ENCODE measurements around the gene THSD7B.

THSD7B gene

GRCh38 chr2:136777391-136777790 is 12.0 kb downstream of the THSD7B start:
- no peaks in the 10 kb centered on the region for H3K4me1 Mint-ChIP-seq
- no peak for DNase-seq (ENCODE audit: low spot score in 2 of 2)
- H3K27ac Mint-ChIP-seq, result no peak overlapping the region
- no peaks in the 10 kb centered on the region for H3K36me3 Mint-ChIP-seq
- ATAC-seq, result no peak
- no peak overlapping the region for H3K4me3 Mint-ChIP-seq
- H3K9me3 Mint-ChIP-seq, result peaks cover 3% of the 10 kb centered on the region

- H3K4me1 Mint-ChIP-seq, result no peaks in the 10 kb centered on the region
- no peak overlapping the region for H3K27ac Mint-ChIP-seq
- H3K36me3 Mint-ChIP-seq, result no peaks in the 10 kb centered on the region
- DNase-seq (ENCODE audit: low spot score in 2 of 2) (no peak), ATAC-seq (peak; percentile 28)
- peaks cover 3% of the 10 kb centered on the region for H3K9me3 Mint-ChIP-seq
- no peak overlapping the region for H3K4me3 Mint-ChIP-seq
These were observed 18.5 kb downstream of the THSD7B start for GRCh38 chr2:136783856-136784255.

GRCh38 chr2:136785215-136785614 is 19.9 kb downstream of the THSD7B start:
- ATAC-seq, result no peak
- Mint-ChIP-seq H3K9me3 (peaks cover 3% of the 10 kb centered on the region), H3K27ac (no peak overlapping the region), H3K4me1 (no peaks in the 10 kb centered on the region), H3K36me3 (no peaks in the 10 kb centered on the region), H3K4me3 (no peak overlapping the region)
- DNase-seq (ENCODE audit: low spot score in 2 of 2), result no peak

GRCh38 chr2:136787970-136788369 is 22.6 kb downstream of the THSD7B start:
- ATAC-seq (no peak), DNase-seq (ENCODE audit: low spot score in 2 of 2) (no peak)
- no peak overlapping the region for H3K4me3 Mint-ChIP-seq
- no peak overlapping the region for H3K27ac Mint-ChIP-seq
- H3K4me1 Mint-ChIP-seq, result no peaks in the 10 kb centered on the region
- H3K36me3 Mint-ChIP-seq, result no peaks in the 10 kb centered on the region
- no peaks in the 10 kb centered on the region for H3K9me3 Mint-ChIP-seq

- H3K9me3 Mint-ChIP-seq, result no peaks in the 10 kb centered on the region
These were observed 31.0 kb downstream of the THSD7B start for GRCh38 chr2:136796339-136796738.

GRCh38 chr2:136798766-136799165 is 33.4 kb downstream of the THSD7B start:
- DNase-seq (ENCODE audit: low spot score in 2 of 2), result no peak
- Mint-ChIP-seq H3K4me1 (no peaks in the 10 kb centered on the region), H3K36me3 (no peaks in the 10 kb centered on the region), H3K27ac (no peak overlapping the region), H3K9me3 (no peaks in the 10 kb centered on the region), H3K4me3 (no peak overlapping the region)
- no peak for ATAC-seq

More at GRCh38 chr2:136796339-136796738, 31.0 kb downstream of the THSD7B start:
- Mint-ChIP-seq H3K36me3 (no peaks in the 10 kb centered on the region), H3K4me3 (no peak overlapping the region), H3K27ac (no peak overlapping the region), H3K4me1 (no peaks in the 10 kb centered on the region)
- DNase-seq (ENCODE audit: low spot score in 2 of 2), result no peak
- ATAC-seq, result no peak

- H3K4me3 Mint-ChIP-seq, result no peak overlapping the region
- no peaks in the 10 kb centered on the region for H3K36me3 Mint-ChIP-seq
- H3K4me1 Mint-ChIP-seq, result no peaks in the 10 kb centered on the region
- DNase-seq (ENCODE audit: low spot score in 2 of 2) (no peak), ATAC-seq (no peak)
- H3K27ac Mint-ChIP-seq, result no peak overlapping the region
- no peaks in the 10 kb centered on the region for H3K9me3 Mint-ChIP-seq
These were observed 36.3 kb downstream of the THSD7B start for GRCh38 chr2:136801661-136802060.

GRCh38 chr2:136809998-136810397 is 44.7 kb downstream of the THSD7B start:
- ATAC-seq (no peak), DNase-seq (ENCODE audit: low spot score in 2 of 2) (no peak)
- no peak overlapping the region for H3K4me3 Mint-ChIP-seq
- no peaks in the 10 kb centered on the region for H3K9me3 Mint-ChIP-seq
- H3K4me1 Mint-ChIP-seq, result no peaks in the 10 kb centered on the region
- no peaks in the 10 kb centered on the region for H3K36me3 Mint-ChIP-seq
- H3K27ac Mint-ChIP-seq, result no peak overlapping the region

GRCh38 chr2:136818839-136819238 is 53.5 kb downstream of the THSD7B start:
- H3K9me3 Mint-ChIP-seq, result peaks cover 4% of the 10 kb centered on the region
- H3K27ac Mint-ChIP-seq, result no peak overlapping the region
- no peak overlapping the region for H3K4me3 Mint-ChIP-seq
- H3K36me3 Mint-ChIP-seq, result no peaks in the 10 kb centered on the region
- DNase-seq (ENCODE audit: low spot score in 2 of 2), result no peak
- no peaks in the 10 kb centered on the region for H3K4me1 Mint-ChIP-seq
- no peak for ATAC-seq

GRCh38 chr2:136823291-136823690 is 57.9 kb downstream of the THSD7B start:
- no peaks in the 10 kb centered on the region for H3K36me3 Mint-ChIP-seq
- peaks cover 4% of the 10 kb centered on the region for H3K9me3 Mint-ChIP-seq
- DNase-seq (ENCODE audit: low spot score in 2 of 2) (no peak), ATAC-seq (no peak)
- no peak overlapping the region for H3K27ac Mint-ChIP-seq
- no peaks in the 10 kb centered on the region for H3K4me1 Mint-ChIP-seq
- no peak overlapping the region for H3K4me3 Mint-ChIP-seq

- Mint-ChIP-seq H3K27ac (no peak overlapping the region), H3K4me1 (no peaks in the 10 kb centered on the region), H3K36me3 (no peaks in the 10 kb centered on the region), H3K9me3 (no peaks in the 10 kb centered on the region), H3K4me3 (no peak overlapping the region)
- ATAC-seq (no peak), DNase-seq (ENCODE audit: low spot score in 2 of 2) (no peak)
These were observed 62.8 kb downstream of the THSD7B start for GRCh38 chr2:136828162-136828561.

- Mint-ChIP-seq H3K27ac (no peak overlapping the region), H3K4me3 (no peak overlapping the region), H3K9me3 (no peaks in the 10 kb centered on the region), H3K36me3 (no peaks in the 10 kb centered on the region), H3K4me1 (no peaks in the 10 kb centered on the region)
- ATAC-seq (no peak), DNase-seq (ENCODE audit: low spot score in 2 of 2) (no peak)
These were observed 63.4 kb downstream of the THSD7B start for GRCh38 chr2:136828774-136829173.

GRCh38 chr2:136844546-136844945 is 79.2 kb downstream of the THSD7B start:
- H3K27ac Mint-ChIP-seq, result no peak overlapping the region
- ATAC-seq (peak; percentile 21), DNase-seq (ENCODE audit: low spot score in 2 of 2) (no peak)
- peaks cover 2% of the 10 kb centered on the region for H3K9me3 Mint-ChIP-seq
- no peaks in the 10 kb centered on the region for H3K4me1 Mint-ChIP-seq
- no peak overlapping the region for H3K4me3 Mint-ChIP-seq
- no peaks in the 10 kb centered on the region for H3K36me3 Mint-ChIP-seq

GRCh38 chr2:136858656-136859055 is 93.3 kb downstream of the THSD7B start:
- Mint-ChIP-seq H3K9me3 (no peaks in the 10 kb centered on the region), H3K27ac (no peak overlapping the region), H3K4me3 (no peak overlapping the region), H3K36me3 (no peaks in the 10 kb centered on the region), H3K4me1 (no peaks in the 10 kb centered on the region)
- ATAC-seq (no peak), DNase-seq (ENCODE audit: low spot score in 2 of 2) (no peak)

- Mint-ChIP-seq H3K36me3 (no peaks in the 10 kb centered on the region), H3K27ac (no peak overlapping the region), H3K4me3 (no peak overlapping the region), H3K9me3 (no peaks in the 10 kb centered on the region), H3K4me1 (no peaks in the 10 kb centered on the region)
- no peak for ATAC-seq
- no peak for DNase-seq (ENCODE audit: low spot score in 2 of 2)
These were observed 95.2 kb downstream of the THSD7B start for GRCh38 chr2:136860443-136860958.

GRCh38 chr2:136863468-136863867 is 98.1 kb downstream of the THSD7B start:
- Mint-ChIP-seq H3K4me3 (no peak overlapping the region), H3K36me3 (no peaks in the 10 kb centered on the region), H3K9me3 (no peaks in the 10 kb centered on the region), H3K27ac (no peak overlapping the region), H3K4me1 (no peaks in the 10 kb centered on the region)
- no peak for ATAC-seq
- DNase-seq (ENCODE audit: low spot score in 2 of 2), result no peak

GRCh38 chr2:136863874-136864273 is 98.5 kb downstream of the THSD7B start:
- no peak overlapping the region for H3K27ac Mint-ChIP-seq
- H3K4me1 Mint-ChIP-seq, result no peaks in the 10 kb centered on the region
- ATAC-seq (no peak), DNase-seq (ENCODE audit: low spot score in 2 of 2) (no peak)
- H3K4me3 Mint-ChIP-seq, result no peak overlapping the region
- H3K9me3 Mint-ChIP-seq, result no peaks in the 10 kb centered on the region
- no peaks in the 10 kb centered on the region for H3K36me3 Mint-ChIP-seq

All from stimulated activated effector memory CD8-positive, alpha-beta T cell treated with anti-CD3 and anti-CD28 coated beads, Interleukin-12 subunit alpha, Interleukin-12 subunit beta, amount 100 ng/mL, for 72 hours (primary cell).